ENCODE data around the gene DPP3. TPM values are rescaled to one million over a fixed set of nuclear protein-coding genes. Genes with fewer than 3 reads are reported as not detected.
"Not testable (repeated sequence)": the region's sequence is repeated elsewhere in the genome, so short reads cannot be mapped to it uniquely, and the experiment has no call there.

Gene DPP3, protein sequence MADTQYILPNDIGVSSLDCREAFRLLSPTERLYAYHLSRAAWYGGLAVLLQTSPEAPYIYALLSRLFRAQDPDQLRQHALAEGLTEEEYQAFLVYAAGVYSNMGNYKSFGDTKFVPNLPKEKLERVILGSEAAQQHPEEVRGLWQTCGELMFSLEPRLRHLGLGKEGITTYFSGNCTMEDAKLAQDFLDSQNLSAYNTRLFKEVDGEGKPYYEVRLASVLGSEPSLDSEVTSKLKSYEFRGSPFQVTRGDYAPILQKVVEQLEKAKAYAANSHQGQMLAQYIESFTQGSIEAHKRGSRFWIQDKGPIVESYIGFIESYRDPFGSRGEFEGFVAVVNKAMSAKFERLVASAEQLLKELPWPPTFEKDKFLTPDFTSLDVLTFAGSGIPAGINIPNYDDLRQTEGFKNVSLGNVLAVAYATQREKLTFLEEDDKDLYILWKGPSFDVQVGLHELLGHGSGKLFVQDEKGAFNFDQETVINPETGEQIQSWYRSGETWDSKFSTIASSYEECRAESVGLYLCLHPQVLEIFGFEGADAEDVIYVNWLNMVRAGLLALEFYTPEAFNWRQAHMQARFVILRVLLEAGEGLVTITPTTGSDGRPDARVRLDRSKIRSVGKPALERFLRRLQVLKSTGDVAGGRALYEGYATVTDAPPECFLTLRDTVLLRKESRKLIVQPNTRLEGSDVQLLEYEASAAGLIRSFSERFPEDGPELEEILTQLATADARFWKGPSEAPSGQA
- total RNA-seq = 10 to 100 TPM in 2 of 4 donors, 1 to 10 TPM in 2; 2.1 to 14.1 (median 8.7) TPM

DNA sequence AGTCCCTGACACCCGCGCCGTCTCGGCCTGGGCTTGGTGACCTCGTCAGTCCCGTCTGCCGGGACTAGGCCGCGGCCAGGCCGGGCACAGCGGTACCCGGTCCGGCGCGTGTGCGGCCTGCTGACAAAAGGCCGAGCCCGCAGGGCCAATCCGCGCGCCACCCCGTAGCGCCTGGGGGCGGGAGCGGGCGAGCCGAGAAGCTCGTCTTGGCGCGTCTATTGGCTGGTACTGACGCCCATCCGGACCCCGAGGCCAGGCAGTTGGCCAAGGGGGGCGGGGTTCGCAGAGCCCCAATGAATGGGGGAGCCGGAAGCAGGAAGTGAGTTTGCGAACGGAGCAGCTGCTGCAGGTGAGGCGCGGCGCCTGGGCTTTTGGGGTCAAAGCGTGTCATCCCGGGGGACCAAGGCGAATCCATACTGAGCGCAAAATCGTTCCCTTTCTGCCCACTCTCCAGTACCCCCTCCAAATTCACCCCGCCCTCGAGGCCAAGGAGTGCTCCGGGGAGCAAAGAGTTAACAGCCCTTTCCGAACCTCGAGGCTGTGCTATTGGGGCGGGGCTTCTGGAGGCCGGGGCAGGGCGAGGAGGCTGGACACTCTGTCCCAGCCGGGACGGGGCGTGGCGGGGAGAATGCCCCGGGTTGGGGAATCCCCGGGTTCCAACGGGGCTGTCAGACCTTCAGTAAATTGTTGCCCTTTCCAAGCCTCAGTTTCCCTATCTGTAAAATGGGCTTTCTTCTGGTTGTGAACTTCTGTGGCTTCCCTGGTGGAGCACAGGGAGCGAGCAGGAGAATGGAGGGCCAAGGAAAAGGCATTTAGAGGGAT is at the start of gene DPP3:
DPP3 (plus strand) TSS at position 318 of the 822 bp plus-strand sequence. CDS start 1,767 bp downstream, outside the sequence.
- peak within 1 kb of the TSS; percentile 86 to 90 for H3K27ac ChIP-seq
- intact Hi-C loops (cut with DNase I; ENCODE audit: low total_unique reads) = no loop called here

DNA sequence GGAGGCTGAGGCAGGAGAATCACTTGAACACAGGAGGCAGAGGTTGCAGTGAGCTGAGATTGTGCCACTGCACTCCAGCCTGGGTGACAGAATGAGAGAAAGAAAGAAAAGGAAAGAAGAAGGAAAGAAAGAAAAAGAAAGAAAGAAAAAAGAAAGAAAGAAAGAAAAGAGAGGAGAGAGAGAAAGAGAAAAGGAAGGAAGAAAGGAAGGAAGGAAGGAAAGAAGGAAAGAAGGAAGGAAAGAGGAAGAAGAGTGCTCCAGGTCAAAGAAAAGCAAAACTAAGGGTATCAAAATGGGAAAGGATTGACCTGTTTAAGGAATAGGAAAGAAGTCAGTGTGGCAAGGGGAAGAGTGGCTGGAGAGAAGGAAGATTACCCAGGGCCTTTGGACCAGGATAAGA is 48.9 kb upstream of the DPP3 start:
- H3K4me1 ChIP-seq; DNase-seq; H3K4me3 ChIP-seq; H3K27me3 ChIP-seq; H3K9me3 ChIP-seq; H3K36me3 ChIP-seq; H3K27ac ChIP-seq; intact Hi-C loops (cut with DNase I; ENCODE audit: low total_unique reads): not testable (repeated sequence)

More for the DNA sequence above, at the start of gene DPP3:
- no peaks in the 10 kb centered on the region for H3K4me1 ChIP-seq
- no peaks in the 10 kb centered on the region for H3K27me3 ChIP-seq
- no peaks in the 10 kb centered on the region for H3K9me3 ChIP-seq
- peak within 1 kb of the TSS; percentile 65 to 92 for H3K4me3 ChIP-seq
- peak; percentile 96 to 98 for DNase-seq
- peak; percentile 71 to 89 for TF ChIP-seq POLR2A (IDR thresholded peaks at IDR 0.05)
- TF ChIP-seq, protein P1, sequence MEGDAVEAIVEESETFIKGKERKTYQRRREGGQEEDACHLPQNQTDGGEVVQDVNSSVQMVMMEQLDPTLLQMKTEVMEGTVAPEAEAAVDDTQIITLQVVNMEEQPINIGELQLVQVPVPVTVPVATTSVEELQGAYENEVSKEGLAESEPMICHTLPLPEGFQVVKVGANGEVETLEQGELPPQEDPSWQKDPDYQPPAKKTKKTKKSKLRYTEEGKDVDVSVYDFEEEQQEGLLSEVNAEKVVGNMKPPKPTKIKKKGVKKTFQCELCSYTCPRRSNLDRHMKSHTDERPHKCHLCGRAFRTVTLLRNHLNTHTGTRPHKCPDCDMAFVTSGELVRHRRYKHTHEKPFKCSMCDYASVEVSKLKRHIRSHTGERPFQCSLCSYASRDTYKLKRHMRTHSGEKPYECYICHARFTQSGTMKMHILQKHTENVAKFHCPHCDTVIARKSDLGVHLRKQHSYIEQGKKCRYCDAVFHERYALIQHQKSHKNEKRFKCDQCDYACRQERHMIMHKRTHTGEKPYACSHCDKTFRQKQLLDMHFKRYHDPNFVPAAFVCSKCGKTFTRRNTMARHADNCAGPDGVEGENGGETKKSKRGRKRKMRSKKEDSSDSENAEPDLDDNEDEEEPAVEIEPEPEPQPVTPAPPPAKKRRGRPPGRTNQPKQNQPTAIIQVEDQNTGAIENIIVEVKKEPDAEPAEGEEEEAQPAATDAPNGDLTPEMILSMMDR (IDR thresholded peaks at IDR 0.05) = peak in 2 of 4 experiments; percentile 3 to 13
- H3K36me3 ChIP-seq = no peaks in the 10 kb centered on the region

DNA sequence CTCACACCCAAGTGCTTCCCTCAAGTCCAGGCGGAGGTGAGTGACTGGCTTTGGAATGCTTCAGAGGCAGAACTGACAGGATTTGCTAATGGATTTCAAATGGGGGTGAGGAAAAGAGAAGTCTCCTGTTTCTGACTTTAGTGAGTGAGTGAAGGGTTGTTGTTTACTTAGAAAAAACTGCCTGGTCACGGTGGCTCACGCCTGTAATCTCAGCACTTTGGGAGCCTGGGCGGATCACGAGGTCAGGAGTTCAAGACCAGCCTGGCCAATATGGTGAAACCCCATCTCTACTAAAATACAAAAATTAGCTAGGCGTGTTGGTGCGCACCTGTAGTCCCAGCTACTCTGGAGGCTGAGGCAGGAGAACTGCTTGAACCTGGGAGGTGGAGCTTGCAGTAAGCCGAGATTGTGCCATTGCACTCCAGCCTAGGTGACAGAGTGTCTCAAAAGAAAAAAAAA is 48.3 kb upstream of the DPP3 start:
- H3K27me3 ChIP-seq; intact Hi-C loops (cut with DNase I; ENCODE audit: low total_unique reads); H3K27ac ChIP-seq; H3K36me3 ChIP-seq; H3K4me3 ChIP-seq; H3K4me1 ChIP-seq; DNase-seq; H3K9me3 ChIP-seq: not testable (repeated sequence)

DNA sequence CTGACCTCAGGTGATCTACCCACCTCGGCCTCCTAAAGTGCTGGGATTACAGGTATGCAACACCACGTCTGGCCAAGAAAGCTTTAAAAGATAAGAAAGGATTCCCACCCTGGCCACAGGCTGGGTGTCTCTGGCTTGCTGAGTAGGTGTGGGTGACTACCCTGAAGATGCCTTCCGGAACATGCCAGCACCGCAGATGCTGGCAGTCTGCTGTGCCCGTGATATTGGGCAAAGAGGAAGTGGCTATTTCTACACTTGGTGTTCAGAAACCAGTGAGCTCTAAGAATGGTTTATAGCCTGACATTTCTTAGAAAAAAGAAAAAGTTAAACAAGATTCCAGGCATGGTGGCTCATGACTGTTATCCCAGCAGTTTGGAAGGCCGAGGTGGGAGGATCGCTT is 47.6 kb upstream of the DPP3 start:
- Histone ChIP-seq H3K27me3 (no peaks in the 10 kb centered on the region), H3K36me3 (no peaks in the 10 kb centered on the region), H3K9me3 (no peaks in the 10 kb centered on the region), H3K27ac (no peak overlapping the region), H3K4me3 (no peak overlapping the region), H3K4me1 (no peaks in the 10 kb centered on the region)
- TF ChIP-seq, protein P1 (IDR thresholded peaks at IDR 0.05) = no peak
- no peak for TF ChIP-seq POLR2A (IDR thresholded peaks at IDR 0.05)
- DNase-seq = no peak
- intact Hi-C loops (cut with DNase I; ENCODE audit: low total_unique reads) = no loop called here

DNA sequence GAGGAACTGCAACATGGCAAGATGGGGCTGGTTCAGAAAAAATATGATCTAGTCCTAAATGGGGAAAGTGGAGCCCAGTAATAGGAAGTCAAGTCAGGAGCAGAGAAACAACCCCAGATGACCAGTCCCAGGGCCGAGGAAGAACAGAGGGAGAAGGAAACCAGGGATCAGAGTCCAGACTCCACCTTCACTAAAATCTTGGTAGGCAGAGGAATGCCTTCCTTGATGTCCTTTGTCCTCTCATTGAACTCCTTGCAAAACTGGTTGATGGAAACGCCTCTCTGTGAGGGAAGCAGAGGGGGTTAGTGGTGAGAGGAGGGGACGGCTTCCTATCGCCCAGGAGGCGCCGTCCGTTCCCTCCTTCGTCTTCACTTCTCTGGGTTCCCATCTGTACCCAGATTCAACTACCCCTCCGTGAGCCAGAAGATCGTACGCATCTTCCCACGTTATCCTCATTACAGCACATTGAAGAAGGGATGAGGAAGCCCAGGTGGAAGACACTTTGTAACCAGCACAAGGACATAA is 42.2 kb upstream of the DPP3 start:
- intact Hi-C loops (cut with DNase I; ENCODE audit: low total_unique reads) = loop anchor here (5.0 kb wide), 1 partner anchor 36 kb away; no protein-coding TSS in a partner anchor
- DNase-seq = no peak
- peak overlapping the region; percentile 79 to 87 for H3K27ac ChIP-seq
- no peaks in the 10 kb centered on the region for H3K4me1 ChIP-seq
- no peaks in the 10 kb centered on the region for H3K27me3 ChIP-seq
- no peaks in the 10 kb centered on the region for H3K36me3 ChIP-seq
- H3K9me3 ChIP-seq = no peaks in the 10 kb centered on the region
- peak overlapping the region; percentile 70 to 77 for H3K4me3 ChIP-seq
- TF ChIP-seq, protein P1 (IDR thresholded peaks at IDR 0.05) = no peak
- TF ChIP-seq POLR2A (IDR thresholded peaks at IDR 0.05) = no peak
